Epithelial cell of proximal tubule (primary cell): ENCODE data around the gene ZNF267. TPM values are rescaled to one million over a fixed set of nuclear protein-coding genes. Genes with fewer than 3 reads are reported as not detected.
"Not testable (repeated sequence)": the region's sequence is repeated elsewhere in the genome, so short reads cannot be mapped to it uniquely, and the experiment has no call there.

ENCODE experiments used
- DNase-seq: peaks from one replicate; pipeline ENCODE4 v3.0.0-alpha.2; 2011; ENCODE audit warnings: low read depth
- H3K4me3 ChIP-seq: 2 replicates; pipeline ENCODE4 v1.5.1; 2011; ENCODE audit warnings: low read depth, mild to moderate bottlenecking, low read length
- total RNA-seq: library from RNA; depleted of rRNA; stranded (reverse); fragments of >200 nt; gene quantifications from 2 replicates; pipeline ENCODE4 v1.2.3, GENCODE V29; 2015
- TF ChIP-seq, protein P1 (sequence below): conservative IDR thresholded peaks from 2 replicates; pipeline ENCODE4 v1.5.1; 2012; ENCODE audit warnings: low read depth, mild to moderate bottlenecking, low read length

ZNF267 gene
- total RNA-seq, 1 donor from 2014 or later, result 17.0 TPM

DNA sequence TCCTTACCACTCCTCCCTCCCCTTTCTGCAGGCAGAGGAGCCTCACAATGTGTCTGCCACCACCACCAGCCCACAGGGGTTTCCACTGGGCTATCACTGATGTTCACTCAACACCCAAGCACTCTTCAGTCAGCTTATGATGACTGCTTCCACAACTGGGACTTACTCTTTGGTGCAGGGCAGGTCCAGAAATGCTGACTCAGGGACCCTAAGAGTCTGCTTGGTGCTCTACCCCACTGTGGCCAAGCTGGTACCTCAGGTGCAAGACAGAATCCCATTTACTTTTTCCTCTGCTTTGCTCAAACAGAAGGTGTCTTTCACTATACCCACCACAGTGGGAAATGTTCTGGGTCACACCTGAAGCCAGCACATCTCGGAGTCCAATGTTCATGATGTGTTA lies 40.1 kb downstream of the ZNF267 start:
- TF ChIP-seq, protein P1, sequence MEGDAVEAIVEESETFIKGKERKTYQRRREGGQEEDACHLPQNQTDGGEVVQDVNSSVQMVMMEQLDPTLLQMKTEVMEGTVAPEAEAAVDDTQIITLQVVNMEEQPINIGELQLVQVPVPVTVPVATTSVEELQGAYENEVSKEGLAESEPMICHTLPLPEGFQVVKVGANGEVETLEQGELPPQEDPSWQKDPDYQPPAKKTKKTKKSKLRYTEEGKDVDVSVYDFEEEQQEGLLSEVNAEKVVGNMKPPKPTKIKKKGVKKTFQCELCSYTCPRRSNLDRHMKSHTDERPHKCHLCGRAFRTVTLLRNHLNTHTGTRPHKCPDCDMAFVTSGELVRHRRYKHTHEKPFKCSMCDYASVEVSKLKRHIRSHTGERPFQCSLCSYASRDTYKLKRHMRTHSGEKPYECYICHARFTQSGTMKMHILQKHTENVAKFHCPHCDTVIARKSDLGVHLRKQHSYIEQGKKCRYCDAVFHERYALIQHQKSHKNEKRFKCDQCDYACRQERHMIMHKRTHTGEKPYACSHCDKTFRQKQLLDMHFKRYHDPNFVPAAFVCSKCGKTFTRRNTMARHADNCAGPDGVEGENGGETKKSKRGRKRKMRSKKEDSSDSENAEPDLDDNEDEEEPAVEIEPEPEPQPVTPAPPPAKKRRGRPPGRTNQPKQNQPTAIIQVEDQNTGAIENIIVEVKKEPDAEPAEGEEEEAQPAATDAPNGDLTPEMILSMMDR, result no peak
- H3K4me3 ChIP-seq, result no peak overlapping the region
- no peak for DNase-seq

DNA sequence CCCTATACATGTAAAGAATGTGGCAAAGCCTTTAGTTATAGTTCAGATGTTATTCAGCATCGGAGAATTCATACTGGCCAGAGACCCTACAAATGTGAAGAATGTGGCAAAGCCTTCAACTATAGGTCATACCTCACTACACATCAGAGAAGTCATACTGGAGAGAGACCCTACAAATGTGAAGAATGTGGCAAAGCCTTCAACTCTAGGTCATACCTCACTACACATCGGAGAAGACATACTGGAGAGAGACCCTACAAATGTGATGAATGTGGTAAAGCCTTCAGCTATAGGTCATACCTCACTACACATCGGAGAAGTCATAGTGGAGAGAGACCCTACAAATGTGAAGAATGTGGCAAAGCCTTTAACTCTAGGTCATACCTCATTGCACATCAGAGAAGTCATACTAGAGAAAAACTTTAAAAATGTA lies 42.5 kb downstream of the ZNF267 start:
- TF ChIP-seq, protein P1, result no peak
- no peak overlapping the region for H3K4me3 ChIP-seq
- no peak for DNase-seq

DNA sequence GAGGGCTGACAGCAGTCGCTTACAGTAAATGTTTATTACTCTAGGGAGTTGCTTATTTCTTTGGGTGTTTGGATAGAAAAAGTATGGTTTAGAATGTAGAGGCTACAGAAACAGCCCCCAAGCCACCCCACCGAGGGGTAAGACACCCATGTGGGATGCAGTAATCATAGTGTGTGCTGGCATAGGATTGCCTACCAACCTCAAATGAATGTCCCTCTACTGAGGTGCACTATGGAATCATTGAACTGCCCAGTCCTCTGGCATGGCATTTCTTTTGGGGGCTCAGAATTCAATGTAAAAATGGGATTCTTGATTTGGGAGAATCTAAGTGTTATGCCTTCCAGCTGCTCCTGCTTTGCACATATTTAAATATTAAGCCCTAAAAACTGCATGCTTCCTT lies 46.8 kb downstream of the ZNF267 start:
- TF ChIP-seq, protein P1, result no peak
- H3K4me3 ChIP-seq, result no peak overlapping the region
- no peak for DNase-seq

DNA sequence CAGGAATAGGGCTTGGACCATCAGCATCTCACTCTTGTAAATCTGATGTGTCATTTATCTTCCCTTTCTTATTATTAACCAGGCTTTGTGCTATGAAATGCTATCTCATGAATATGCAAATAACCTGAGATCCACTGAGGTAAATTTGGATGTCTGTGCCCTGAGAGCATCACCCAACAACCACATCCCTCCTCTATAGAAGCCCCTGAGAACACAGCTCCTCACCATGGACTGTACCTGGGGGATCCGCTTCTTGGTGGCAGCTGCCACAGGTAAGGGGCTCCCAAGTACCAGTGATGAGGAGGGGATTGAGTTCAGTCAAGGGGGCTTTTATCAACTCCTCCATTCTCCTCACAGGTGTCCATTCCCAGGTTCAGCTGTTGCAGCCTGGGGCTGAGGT lies 78.2 kb downstream of the ZNF267 start:
- DNase-seq, H3K4me3 ChIP-seq: not testable (repeated sequence)

DNA sequence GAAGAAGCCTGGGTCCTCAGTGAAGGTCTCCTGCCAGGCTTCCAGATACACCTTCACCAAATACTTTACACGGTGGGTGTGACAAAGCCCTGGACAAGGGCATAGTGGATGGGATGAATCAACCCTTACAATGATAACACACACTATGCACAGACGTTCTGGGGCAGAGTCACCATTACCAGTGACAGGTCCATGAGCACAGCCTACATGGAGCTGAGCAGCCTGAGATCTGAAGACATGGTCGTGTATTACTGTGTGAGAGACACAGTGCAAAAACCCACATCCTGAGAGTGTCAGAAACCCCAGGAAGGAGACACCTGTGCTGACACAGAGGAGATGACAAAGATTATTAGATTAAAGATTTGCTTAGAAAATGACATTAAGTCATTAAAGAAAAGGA lies 78.6 kb downstream of the ZNF267 start:
- DNase-seq, H3K4me3 ChIP-seq: not testable (repeated sequence)

DNA sequence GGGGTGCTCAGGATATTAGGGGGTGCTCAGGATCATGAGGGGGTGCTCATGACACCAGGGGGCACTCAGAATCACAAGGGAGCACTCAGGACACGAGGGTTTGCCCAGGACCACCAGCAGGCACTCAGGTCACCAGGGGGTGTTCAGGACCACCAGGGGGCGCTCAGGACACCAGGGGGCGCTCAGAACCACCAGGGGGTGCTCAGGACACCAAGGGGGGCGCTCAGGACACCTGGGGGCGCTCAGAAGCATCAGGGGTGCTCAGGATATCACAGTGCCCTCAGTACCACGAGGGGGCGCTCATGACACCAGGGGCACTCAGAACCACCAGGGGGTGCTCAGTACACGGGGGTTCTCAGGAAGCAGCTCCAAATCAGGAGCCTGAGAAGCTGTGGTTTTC lies 82.6 kb downstream of the ZNF267 start:
- not testable (repeated sequence) for H3K4me3 ChIP-seq, DNase-seq

DNA sequence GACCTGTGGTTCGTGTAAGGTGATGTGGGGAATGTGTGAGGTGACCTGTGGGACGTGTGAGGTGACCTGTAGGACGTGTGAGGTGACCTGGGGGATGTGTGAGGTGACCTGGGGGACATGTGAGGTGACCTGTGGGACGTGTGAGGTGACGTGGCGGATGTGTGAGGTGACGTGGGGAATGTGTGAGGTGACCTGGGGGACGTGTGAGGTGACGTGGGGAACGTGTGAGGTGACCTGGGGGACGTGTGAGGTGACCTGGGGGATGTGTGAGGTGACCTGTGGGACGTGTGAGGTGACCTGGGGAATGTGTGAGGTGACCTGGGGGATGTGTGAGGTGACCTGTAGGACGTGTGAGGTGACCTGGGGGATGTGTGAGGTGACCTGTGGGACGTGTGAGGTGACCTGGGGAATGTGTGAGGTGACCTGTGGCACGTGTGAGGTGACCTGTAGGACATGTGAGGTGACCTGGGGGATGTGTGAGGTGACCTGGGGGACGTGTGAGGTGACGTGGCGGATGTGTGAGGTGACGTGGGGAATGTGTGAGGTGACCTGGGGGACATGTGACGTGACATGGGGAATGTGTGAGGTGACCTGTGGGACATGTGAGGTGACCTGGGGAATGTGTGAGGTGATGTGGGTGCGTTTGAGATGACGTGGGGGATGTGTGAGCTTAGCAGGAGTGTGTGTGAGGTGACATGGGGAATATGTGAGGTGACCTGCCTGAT lies 86.7 kb downstream of the ZNF267 start:
- H3K4me3 ChIP-seq, DNase-seq: not testable (repeated sequence)
